PC-9 (cell line): ENCODE results near the gene C16orf82.

Experiments used
- EZH2 ChIP-seq: fragments of 200-600 bp; sonication (generic); IDR thresholded peaks from 2 replicates; pipeline ENCODE4 v1.8.0; 2017; ENCODE audit warnings: antibody characterized with exemption, low read depth
- TF ChIP-seq, protein P1 (sequence below): fragments of 200-600 bp; sonication (generic); conservative IDR thresholded peaks from 2 replicates; pipeline ENCODE4 v1.6.1; 2017; ENCODE audit warnings: mixed run types, antibody characterized with exemption, mild to moderate bottlenecking, moderate library complexity

GRCh38 chr16:27084307-27085028 lies 17.7 kb downstream of the C16orf82 start:
- TF ChIP-seq, protein P1, sequence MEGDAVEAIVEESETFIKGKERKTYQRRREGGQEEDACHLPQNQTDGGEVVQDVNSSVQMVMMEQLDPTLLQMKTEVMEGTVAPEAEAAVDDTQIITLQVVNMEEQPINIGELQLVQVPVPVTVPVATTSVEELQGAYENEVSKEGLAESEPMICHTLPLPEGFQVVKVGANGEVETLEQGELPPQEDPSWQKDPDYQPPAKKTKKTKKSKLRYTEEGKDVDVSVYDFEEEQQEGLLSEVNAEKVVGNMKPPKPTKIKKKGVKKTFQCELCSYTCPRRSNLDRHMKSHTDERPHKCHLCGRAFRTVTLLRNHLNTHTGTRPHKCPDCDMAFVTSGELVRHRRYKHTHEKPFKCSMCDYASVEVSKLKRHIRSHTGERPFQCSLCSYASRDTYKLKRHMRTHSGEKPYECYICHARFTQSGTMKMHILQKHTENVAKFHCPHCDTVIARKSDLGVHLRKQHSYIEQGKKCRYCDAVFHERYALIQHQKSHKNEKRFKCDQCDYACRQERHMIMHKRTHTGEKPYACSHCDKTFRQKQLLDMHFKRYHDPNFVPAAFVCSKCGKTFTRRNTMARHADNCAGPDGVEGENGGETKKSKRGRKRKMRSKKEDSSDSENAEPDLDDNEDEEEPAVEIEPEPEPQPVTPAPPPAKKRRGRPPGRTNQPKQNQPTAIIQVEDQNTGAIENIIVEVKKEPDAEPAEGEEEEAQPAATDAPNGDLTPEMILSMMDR = no peak
- no peak for TF ChIP-seq EZH2
